Chondrocyte (in vitro differentiated cells): Measurements from ENCODE around the gene KRI1. TPM values are rescaled to one million over a fixed set of nuclear protein-coding genes. Genes with fewer than 3 reads are reported as not detected.
A peak's percentile ranks its signal among the peaks of the same experiment; 100 is the strongest.

Experiments used
- DNase-seq: peaks from one replicate; pipeline ENCODE4 v3.0.0; 2021; ENCODE audit warnings: mixed read lengths, low spot score
- H3K27ac Mint-ChIP-seq: one replicate; pipeline ENCODE4 v1.8.0; 2021; ENCODE audit warnings: mild to moderate bottlenecking, moderate library complexity, mixed read lengths; ENCODE audit not compliant: unreplicated experiment
- H3K27me3 Mint-ChIP-seq: 2 replicates; pipeline ENCODE4 v1.8.0; 2021; ENCODE audit warnings: low read depth, mixed read lengths
- H3K36me3 Mint-ChIP-seq: 2 replicates; pipeline ENCODE4 v1.8.0; 2021; ENCODE audit warnings: low read depth, mixed read lengths
- H3K4me1 Mint-ChIP-seq: 2 replicates; pipeline ENCODE4 v1.8.0; 2021; ENCODE audit warnings: low read depth, mild to moderate bottlenecking, mixed read lengths
- H3K4me3 Mint-ChIP-seq: one replicate; pipeline ENCODE4 v1.8.0; 2021; ENCODE audit warnings: mild to moderate bottlenecking, moderate library complexity, mixed read lengths; ENCODE audit not compliant: unreplicated experiment
- H3K9me3 Mint-ChIP-seq: 2 replicates; pipeline ENCODE4 v1.8.0; 2021; ENCODE audit warnings: low read depth, mixed read lengths
- CTCF ChIP-seq: fragments of 200-600 bp; sonication (generic); IDR thresholded peaks from 2 replicates; pipeline ENCODE4 v1.5.0; 2021; ENCODE audit warnings: antibody characterized with exemption, mild to moderate bottlenecking, moderate library complexity
- total RNA-seq: library from RNA; stranded (reverse); gene quantifications from 3 replicates; pipeline ENCODE4 v1.2.1, GENCODE V29; 2021

KRI1 gene
- total RNA-seq, 1 donor from 2014 or later: 14.2 TPM

DNA sequence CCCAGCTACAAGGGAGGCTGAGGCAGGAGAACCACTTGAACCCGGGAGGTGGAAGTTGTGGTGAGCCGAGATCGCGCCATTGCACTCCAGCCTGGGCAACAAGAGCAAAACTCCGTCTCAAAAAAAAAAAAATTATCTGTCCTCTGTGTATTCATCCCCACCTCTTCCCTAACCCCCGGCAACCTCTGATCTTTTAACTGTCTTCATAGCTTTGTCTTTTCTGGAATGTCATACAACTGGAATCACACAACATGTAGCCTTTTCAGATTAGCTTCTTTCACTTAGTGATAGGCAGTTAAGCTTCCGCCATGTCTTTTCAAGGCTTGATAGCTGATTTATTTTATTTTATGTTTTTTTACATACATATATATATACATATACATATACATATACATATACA, 40.2 kb downstream of the KRI1 start:
- H3K4me3 Mint-ChIP-seq: no peak overlapping the region
- no peak for DNase-seq
- H3K36me3 Mint-ChIP-seq: no peaks in the 10 kb centered on the region
- H3K9me3 Mint-ChIP-seq: no peaks in the 10 kb centered on the region
- no peaks in the 10 kb centered on the region for H3K4me1 Mint-ChIP-seq
- no peak for TF ChIP-seq CTCF
- H3K27me3 Mint-ChIP-seq: no peaks in the 10 kb centered on the region
- no peak overlapping the region for H3K27ac Mint-ChIP-seq

- no peak overlapping the region for H3K4me3 Mint-ChIP-seq
- H3K27me3 Mint-ChIP-seq: no peaks in the 10 kb centered on the region
- H3K36me3 Mint-ChIP-seq: no peaks in the 10 kb centered on the region
- no peak for DNase-seq
- H3K27ac Mint-ChIP-seq: no peak overlapping the region
- no peaks in the 10 kb centered on the region for H3K9me3 Mint-ChIP-seq
- no peak for TF ChIP-seq CTCF
- H3K4me1 Mint-ChIP-seq: peaks cover 13% of the 10 kb centered on the region
These were observed 42.6 kb downstream of the KRI1 start for GRCh38 chr19:10523135-10523636.

- no peak for TF ChIP-seq CTCF
- DNase-seq: no peak
- H3K27ac Mint-ChIP-seq: no peak overlapping the region
- H3K27me3 Mint-ChIP-seq: no peaks in the 10 kb centered on the region
- H3K4me3 Mint-ChIP-seq: no peak overlapping the region
- no peaks in the 10 kb centered on the region for H3K36me3 Mint-ChIP-seq
- H3K9me3 Mint-ChIP-seq: no peaks in the 10 kb centered on the region
- peaks cover 20% of the 10 kb centered on the region for H3K4me1 Mint-ChIP-seq
These were observed 44.2 kb downstream of the KRI1 start for GRCh38 chr19:10521461-10522171.

GRCh38 chr19:10520652-10521318, 45.0 kb downstream of the KRI1 start:
- no peaks in the 10 kb centered on the region for H3K9me3 Mint-ChIP-seq
- no peak for DNase-seq
- H3K36me3 Mint-ChIP-seq: no peaks in the 10 kb centered on the region
- no peak overlapping the region for H3K4me3 Mint-ChIP-seq
- no peaks in the 10 kb centered on the region for H3K27me3 Mint-ChIP-seq
- H3K27ac Mint-ChIP-seq: no peak overlapping the region
- H3K4me1 Mint-ChIP-seq: peaks cover 28% of the 10 kb centered on the region
- no peak for TF ChIP-seq CTCF

DNA sequence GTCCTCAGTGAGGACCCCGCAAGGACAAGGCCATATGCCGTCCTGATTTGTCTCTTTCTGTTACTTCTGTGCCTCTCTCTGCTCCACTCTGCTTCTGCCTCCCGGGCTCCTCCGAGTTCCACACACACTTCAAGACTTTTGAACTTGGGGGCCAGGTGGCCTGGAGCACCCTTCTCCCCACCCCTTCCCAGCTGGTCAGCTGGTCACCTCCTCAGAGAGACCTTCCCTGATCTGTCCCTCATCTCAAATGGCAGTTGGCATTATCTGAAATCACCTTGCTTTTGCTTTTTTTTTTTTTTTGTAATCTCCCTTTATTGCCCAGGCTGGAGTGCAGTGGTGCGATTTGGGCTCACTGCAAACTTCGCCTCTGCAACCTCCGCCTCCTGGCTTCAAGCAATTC, 46.4 kb downstream of the KRI1 start:
- Mint-ChIP-seq H3K4me3 (no peak overlapping the region), H3K36me3 (no peaks in the 10 kb centered on the region), H3K27ac (peak overlapping the region; percentile 57), H3K27me3 (no peaks in the 10 kb centered on the region), H3K4me1 (peaks cover 31% of the 10 kb centered on the region), H3K9me3 (no peaks in the 10 kb centered on the region)
- no peak for TF ChIP-seq CTCF
- DNase-seq: no peak
